CD14-positive monocyte (primary cell): ENCODE results near the gene SEPTIN5. TPM values are rescaled to one million over a fixed set of nuclear protein-coding genes. Genes with fewer than 3 reads are reported as not detected.

Experiments
- DNase-seq, 3 donors: peaks; one replicate each; pipeline ENCODE4 v3.0.0-alpha.2; 2011 to 2022
- H2AFZ ChIP-seq: 2 replicates; pipeline ENCODE4 v1.6.0; 2012; ENCODE audit warnings: mild to moderate bottlenecking, low read depth, low read length, inconsistent platforms; ENCODE audit not compliant: insufficient read depth, poor library complexity, severe bottlenecking
- H3K27ac ChIP-seq, 2 donors: 1 replicate in 1 of 2; 2 replicates in 1 of 2; pipeline ENCODE4 v1.5.1; 2012 to 2013; ENCODE audit warnings: low read length in 2 of 2, control low read depth in 1 of 2, inconsistent platforms in 1 of 2, low read depth in 1 of 2, mild to moderate bottlenecking in 1 of 2
- H3K27me3 ChIP-seq, 2 donors: one replicate each; pipeline versions ENCODE4 v1.6.0 to v1.6.1; 2011 to 2013; ENCODE audit warnings: low read length in 2 of 2; ENCODE audit not compliant: control insufficient read depth in 2 of 2, insufficient read depth in 2 of 2
- H3K36me3 ChIP-seq, 2 donors: replicated peaks in 1 of 2; 1 replicate in 1 of 2; 2 replicates in 1 of 2; pipeline versions ENCODE4 v1.5.1 to v1.6.1; 2012 to 2013; ENCODE audit warnings: low read length in 2 of 2, control low read depth in 1 of 2, inconsistent platforms in 1 of 2, mild to moderate bottlenecking in 1 of 2; ENCODE audit not compliant: insufficient read depth in 2 of 2, control insufficient read depth in 1 of 2
- H3K4me1 ChIP-seq, 2 donors: 1 replicate in 1 of 2; 2 replicates in 1 of 2; pipeline versions ENCODE4 v1.5.1 to v1.6.1; 2012 to 2013; ENCODE audit warnings: low read length in 2 of 2, control low read depth in 1 of 2, inconsistent platforms in 1 of 2, mild to moderate bottlenecking in 1 of 2, moderate library complexity in 1 of 2; ENCODE audit not compliant: insufficient read depth in 2 of 2, control insufficient read depth in 1 of 2
- H3K4me2 ChIP-seq: replicated peaks from 2 replicates; pipeline ENCODE3; 2012; ENCODE audit warnings: low read length, moderate library complexity, mild to moderate bottlenecking; ENCODE audit not compliant: poor library complexity, severe bottlenecking; ENCODE audit errors: extremely low read depth
- H3K4me3 ChIP-seq, 3 experiments: fragments of 200-600 bp in 1 of 3; sonication (generic) in 1 of 3; replicated peaks in 1 of 3; 1 replicate in 2 of 3; 2 replicates in 1 of 3; pipeline ENCODE4 v1.5.1; 2011 to 2013; ENCODE audit warnings: low read length in 3 of 3, mild to moderate bottlenecking in 3 of 3, control low read depth in 2 of 3, low read depth in 2 of 3, inconsistent platforms in 1 of 3, moderate library complexity in 1 of 3
- H3K79me2 ChIP-seq: 2 replicates; pipeline ENCODE4 v1.6.0; 2012; ENCODE audit warnings: mild to moderate bottlenecking, control low read depth, inconsistent platforms, low read length, moderate library complexity; ENCODE audit not compliant: insufficient read depth
- H3K9ac ChIP-seq: 2 replicates; pipeline ENCODE4 v1.6.0; 2017; ENCODE audit warnings: low read length, mild to moderate bottlenecking; ENCODE audit not compliant: insufficient read depth, poor library complexity, severe bottlenecking
- H3K9me3 ChIP-seq, 2 donors: replicated peaks in 1 of 2; 1 replicate in 1 of 2; 2 replicates in 1 of 2; pipeline versions ENCODE4 v1.5.1 to v1.6.1; 2012 to 2013; ENCODE audit warnings: low read length in 2 of 2, control low read depth in 1 of 2; ENCODE audit not compliant: control insufficient read depth in 1 of 2, insufficient read depth in 1 of 2
- H4K20me1 ChIP-seq: 2 replicates; pipeline ENCODE4 v1.6.0; 2012; ENCODE audit warnings: mild to moderate bottlenecking, low read length, control low read depth, moderate library complexity; ENCODE audit not compliant: insufficient read depth
- H3K27ac Mint-ChIP-seq, 7 donors: one replicate each; pipeline ENCODE4 v1.8.0; 2020; ENCODE audit warnings: mild to moderate bottlenecking in 7 of 7, mixed read lengths in 7 of 7, moderate library complexity in 6 of 7, inconsistent platforms in 2 of 7
- H3K27me3 Mint-ChIP-seq, 3 donors: one replicate each; pipeline ENCODE4 v1.8.0; 2021 to 2022; ENCODE audit warnings: low read depth in 3 of 3, mild to moderate bottlenecking in 3 of 3, mixed read lengths in 3 of 3, moderate library complexity in 3 of 3, inconsistent platforms in 1 of 3
- H3K36me3 Mint-ChIP-seq, 2 donors: one replicate each; pipeline ENCODE4 v1.8.0; 2020; ENCODE audit warnings: mixed read lengths in 2 of 2, inconsistent platforms in 1 of 2, mild to moderate bottlenecking in 1 of 2
- H3K4me1 Mint-ChIP-seq: one replicate; pipeline ENCODE4 v1.8.0; 2020; ENCODE audit warnings: mild to moderate bottlenecking, mixed read lengths
- H3K4me3 Mint-ChIP-seq, 2 donors: one replicate each; pipeline ENCODE4 v1.8.0; 2020; ENCODE audit warnings: mild to moderate bottlenecking in 2 of 2, mixed read lengths in 2 of 2, moderate library complexity in 1 of 2
- H3K9me3 Mint-ChIP-seq, 7 donors: one replicate each; pipeline ENCODE4 v1.8.0; 2020 to 2022; ENCODE audit warnings: mixed read lengths in 7 of 7, mild to moderate bottlenecking in 6 of 7, moderate library complexity in 6 of 7, inconsistent platforms in 2 of 7
- WGBS: methylation state at CpG from one replicate; pipeline ENCODE4 v1.1.5; 2013; ENCODE audit warnings: missing lambda C conversion rate; ENCODE audit not compliant: insufficient coverage; 5-methylcytosine and 5-hydroxymethylcytosine counted together
- intact Hi-C, 2 donors: fragments of 100-400 bp; cut with micrococcal nuclease; formaldehyde crosslinking; loops; one replicate each; pipeline versions ENCODE4 v1.15.0 to v1.15.1; 2023
- polyA plus RNA-seq, 3 donors: library from polyadenylated mRNA; depleted of rRNA in 1 of 3; unstranded in 2 of 3; stranded (reverse) in 1 of 3; fragments of 300-500 nt in 2 of 3; fragments of >200 nt in 1 of 3; fragmentation: Illumina TruSeq in 2 of 3; gene quantifications; 1 replicate in 2 of 3; 2 replicates in 1 of 3; pipeline ENCODE4 v1.2.3, GENCODE V29; 2012 to 2021
- TF ChIP-seq, protein P1 (sequence below): fragments of 200-600 bp; IDR thresholded peaks from one replicate; pipeline ENCODE4 v1.8.0; 2022; ENCODE audit warnings: antibody characterized with exemption, mild to moderate bottlenecking

The SEPTIN5 gene
- polyA plus RNA-seq, 3 donors: 0.50 to 0.64 TPM; not detected in 1

DNA sequence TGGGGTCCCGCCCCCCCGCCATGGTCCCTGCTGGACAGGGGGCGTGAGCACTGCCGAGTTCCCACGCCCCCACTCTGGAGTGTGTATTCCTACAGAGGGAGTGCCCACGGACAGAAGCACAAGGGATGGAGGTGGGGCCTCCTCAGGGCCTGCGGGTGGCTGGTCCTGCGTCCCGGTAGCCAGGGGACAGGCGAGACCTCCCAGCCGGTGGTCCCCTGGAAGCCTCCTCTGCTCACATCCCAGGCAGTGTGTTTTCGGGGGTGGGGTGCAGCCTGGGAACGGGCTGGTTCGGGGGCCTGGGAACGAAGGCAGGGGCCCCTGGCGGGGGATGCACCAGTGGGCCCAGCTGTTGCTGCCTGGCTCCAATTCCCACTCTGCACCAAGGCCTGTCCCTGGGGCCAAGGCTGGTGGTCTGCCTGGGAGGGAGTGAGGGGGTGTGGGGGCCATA is 25.2 kb downstream of the SEPTIN5 start:
- intact Hi-C loops: no loop called here
- Mint-ChIP-seq H3K9me3 (peaks cover 0 to 1% (median 0%) of the 10 kb centered on the region in 7 donors), H3K27ac (no peak overlapping the region), H3K4me1 (no peaks in the 10 kb centered on the region), H3K36me3 (no peaks in the 10 kb centered on the region), H3K4me3 (no peak overlapping the region), H3K27me3 (peaks cover 1 to 6% (median 6%) of the 10 kb centered on the region in 3 donors)
- H3K27ac ChIP-seq: no peak overlapping the region
- no peaks in the 10 kb centered on the region for H3K4me1 ChIP-seq
- no peaks in the 10 kb centered on the region for H4K20me1 ChIP-seq
- H3K4me2 ChIP-seq: no peak overlapping the region
- TF ChIP-seq, protein P1, sequence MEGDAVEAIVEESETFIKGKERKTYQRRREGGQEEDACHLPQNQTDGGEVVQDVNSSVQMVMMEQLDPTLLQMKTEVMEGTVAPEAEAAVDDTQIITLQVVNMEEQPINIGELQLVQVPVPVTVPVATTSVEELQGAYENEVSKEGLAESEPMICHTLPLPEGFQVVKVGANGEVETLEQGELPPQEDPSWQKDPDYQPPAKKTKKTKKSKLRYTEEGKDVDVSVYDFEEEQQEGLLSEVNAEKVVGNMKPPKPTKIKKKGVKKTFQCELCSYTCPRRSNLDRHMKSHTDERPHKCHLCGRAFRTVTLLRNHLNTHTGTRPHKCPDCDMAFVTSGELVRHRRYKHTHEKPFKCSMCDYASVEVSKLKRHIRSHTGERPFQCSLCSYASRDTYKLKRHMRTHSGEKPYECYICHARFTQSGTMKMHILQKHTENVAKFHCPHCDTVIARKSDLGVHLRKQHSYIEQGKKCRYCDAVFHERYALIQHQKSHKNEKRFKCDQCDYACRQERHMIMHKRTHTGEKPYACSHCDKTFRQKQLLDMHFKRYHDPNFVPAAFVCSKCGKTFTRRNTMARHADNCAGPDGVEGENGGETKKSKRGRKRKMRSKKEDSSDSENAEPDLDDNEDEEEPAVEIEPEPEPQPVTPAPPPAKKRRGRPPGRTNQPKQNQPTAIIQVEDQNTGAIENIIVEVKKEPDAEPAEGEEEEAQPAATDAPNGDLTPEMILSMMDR: no peak
- H3K36me3 ChIP-seq: no peaks in the 10 kb centered on the region
- no peak overlapping the region for H3K4me3 ChIP-seq
- 83% methylated on average over 13 of the region's 16 CpGs for WGBS
- no peak for DNase-seq
- no peak overlapping the region for H2AFZ ChIP-seq
- no peaks in the 10 kb centered on the region for H3K9me3 ChIP-seq
- H3K9ac ChIP-seq: no peak overlapping the region
- H3K27me3 ChIP-seq: no peaks in the 10 kb centered on the region
- no peaks in the 10 kb centered on the region for H3K79me2 ChIP-seq

DNA sequence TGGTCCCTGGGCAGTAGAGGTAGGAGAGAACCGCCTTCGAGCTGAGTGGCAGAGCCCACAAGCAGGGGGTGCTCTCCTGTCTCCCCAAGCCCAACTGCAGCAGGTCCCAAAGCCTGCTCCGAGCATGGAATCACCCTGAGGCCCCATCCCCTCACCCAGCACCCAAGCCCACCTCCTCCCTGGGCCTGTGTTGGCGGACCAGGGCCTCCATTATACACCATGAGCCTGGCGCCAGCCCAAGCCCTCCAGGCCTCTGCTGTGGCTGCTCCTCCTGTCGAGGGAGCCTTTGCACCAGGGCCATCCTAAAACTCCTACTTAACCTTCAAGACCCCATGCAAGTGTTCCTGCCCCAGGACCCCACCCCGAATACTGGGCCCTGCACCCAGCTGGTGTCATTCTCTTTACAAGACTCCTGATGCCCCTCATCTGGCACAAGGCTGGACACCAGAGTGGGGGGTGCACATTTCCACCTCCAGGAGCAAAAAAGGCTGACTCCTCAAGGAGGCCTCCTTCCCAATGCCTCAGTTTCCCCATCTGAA is 25.7 kb downstream of the SEPTIN5 start:
- H3K27me3 ChIP-seq: no peaks in the 10 kb centered on the region
- H3K9ac ChIP-seq: no peak overlapping the region
- H3K9me3 Mint-ChIP-seq: peaks cover 0 to 3% (median 0%) of the 10 kb centered on the region in 7 donors
- peaks cover 1 to 4% (median 4%) of the 10 kb centered on the region in 3 donors for H3K27me3 Mint-ChIP-seq
- H3K9me3 ChIP-seq: no peaks in the 10 kb centered on the region
- no peak overlapping the region for H3K27ac ChIP-seq
- no peaks in the 10 kb centered on the region for H3K36me3 Mint-ChIP-seq
- no peak overlapping the region for H3K27ac Mint-ChIP-seq
- DNase-seq: no peak
- H3K4me1 Mint-ChIP-seq: no peaks in the 10 kb centered on the region
- H3K36me3 ChIP-seq: no peaks in the 10 kb centered on the region
- H3K4me2 ChIP-seq: no peak overlapping the region
- no peaks in the 10 kb centered on the region for H3K79me2 ChIP-seq
- no peaks in the 10 kb centered on the region for H4K20me1 ChIP-seq
- H3K4me1 ChIP-seq: no peaks in the 10 kb centered on the region
- H3K4me3 ChIP-seq: no peak overlapping the region
- WGBS: 85% methylated on average over 4 of the region's 7 CpGs
- H2AFZ ChIP-seq: no peak overlapping the region
- TF ChIP-seq, protein P1: no peak
- intact Hi-C loops: no loop called here
- no peak overlapping the region for H3K4me3 Mint-ChIP-seq
